ENCODE measurements around the gene TRAF1.
A peak's percentile ranks its signal among the peaks of the same experiment; 100 is the strongest.

The TRAF1 gene

GRCh38 chr9:120923620-120924328 is 2.8 kb downstream of the TRAF1 start:
- Histone ChIP-seq H3K27ac (peak overlapping the region; percentile 90), H3K9me3 (ENCODE audit: severe bottlenecking) (no peaks in the 10 kb centered on the region), H3K27me3 (ENCODE audit: insufficient read depth, low read depth, severe bottlenecking) (no peaks in the 10 kb centered on the region), H3K36me3 (no peaks in the 10 kb centered on the region), H3K4me3 (ENCODE audit: low read depth, low read length) (no peak overlapping the region)
- no peak for DNase-seq
- TF ChIP-seq, protein P1, sequence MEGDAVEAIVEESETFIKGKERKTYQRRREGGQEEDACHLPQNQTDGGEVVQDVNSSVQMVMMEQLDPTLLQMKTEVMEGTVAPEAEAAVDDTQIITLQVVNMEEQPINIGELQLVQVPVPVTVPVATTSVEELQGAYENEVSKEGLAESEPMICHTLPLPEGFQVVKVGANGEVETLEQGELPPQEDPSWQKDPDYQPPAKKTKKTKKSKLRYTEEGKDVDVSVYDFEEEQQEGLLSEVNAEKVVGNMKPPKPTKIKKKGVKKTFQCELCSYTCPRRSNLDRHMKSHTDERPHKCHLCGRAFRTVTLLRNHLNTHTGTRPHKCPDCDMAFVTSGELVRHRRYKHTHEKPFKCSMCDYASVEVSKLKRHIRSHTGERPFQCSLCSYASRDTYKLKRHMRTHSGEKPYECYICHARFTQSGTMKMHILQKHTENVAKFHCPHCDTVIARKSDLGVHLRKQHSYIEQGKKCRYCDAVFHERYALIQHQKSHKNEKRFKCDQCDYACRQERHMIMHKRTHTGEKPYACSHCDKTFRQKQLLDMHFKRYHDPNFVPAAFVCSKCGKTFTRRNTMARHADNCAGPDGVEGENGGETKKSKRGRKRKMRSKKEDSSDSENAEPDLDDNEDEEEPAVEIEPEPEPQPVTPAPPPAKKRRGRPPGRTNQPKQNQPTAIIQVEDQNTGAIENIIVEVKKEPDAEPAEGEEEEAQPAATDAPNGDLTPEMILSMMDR (IDR thresholded peaks at IDR 0.05; ENCODE audit: low read depth, low read length) = no peak

DNA sequence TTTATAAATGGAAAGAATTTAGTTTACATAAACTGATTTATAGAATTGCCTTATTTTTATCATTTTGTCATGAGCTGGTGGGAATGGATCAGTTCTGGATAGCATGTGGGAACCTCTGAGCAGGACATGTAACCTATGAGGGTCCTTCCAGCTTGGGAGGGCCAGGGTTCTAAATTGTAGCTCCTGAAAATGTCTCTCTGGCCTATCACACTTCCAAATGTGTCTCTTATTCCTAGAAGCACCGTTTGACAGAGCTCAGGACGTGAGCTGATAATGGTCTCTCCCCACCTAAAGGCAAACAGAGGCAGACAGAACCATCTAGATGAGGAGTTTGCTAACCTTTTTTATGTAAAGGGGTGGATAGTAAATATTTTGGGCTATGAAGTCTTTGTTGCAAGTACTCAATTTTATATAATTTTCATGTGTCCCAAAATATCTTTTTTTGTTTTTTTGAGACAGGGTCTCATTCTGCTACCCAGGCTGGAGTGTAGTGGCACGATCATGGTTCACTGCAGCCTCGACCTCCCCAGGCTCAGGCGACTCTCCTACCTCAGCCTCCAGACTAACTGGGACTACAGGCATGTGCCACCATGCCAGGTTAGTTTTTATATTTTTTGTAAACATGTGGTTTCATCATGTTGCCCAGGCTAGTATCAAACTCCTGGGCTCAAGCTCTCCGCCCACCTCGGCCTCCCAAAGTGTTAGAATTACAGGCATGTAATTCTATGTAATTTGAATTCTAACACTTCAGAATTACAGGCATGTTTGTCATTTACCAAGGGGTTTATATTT is 4.0 kb downstream of the TRAF1 start:
- peak overlapping the region; percentile 90 for H3K27ac ChIP-seq
- no peaks in the 10 kb centered on the region for H3K9me3 ChIP-seq (ENCODE audit: severe bottlenecking)
- TF ChIP-seq, protein P1 (IDR thresholded peaks at IDR 0.05; ENCODE audit: low read depth, low read length) = no peak
- no peak overlapping the region for H3K4me3 ChIP-seq (ENCODE audit: low read depth, low read length)
- no peaks in the 10 kb centered on the region for H3K36me3 ChIP-seq
- no peak for DNase-seq
- H3K27me3 ChIP-seq (ENCODE audit: insufficient read depth, low read depth, severe bottlenecking) = no peaks in the 10 kb centered on the region

DNA sequence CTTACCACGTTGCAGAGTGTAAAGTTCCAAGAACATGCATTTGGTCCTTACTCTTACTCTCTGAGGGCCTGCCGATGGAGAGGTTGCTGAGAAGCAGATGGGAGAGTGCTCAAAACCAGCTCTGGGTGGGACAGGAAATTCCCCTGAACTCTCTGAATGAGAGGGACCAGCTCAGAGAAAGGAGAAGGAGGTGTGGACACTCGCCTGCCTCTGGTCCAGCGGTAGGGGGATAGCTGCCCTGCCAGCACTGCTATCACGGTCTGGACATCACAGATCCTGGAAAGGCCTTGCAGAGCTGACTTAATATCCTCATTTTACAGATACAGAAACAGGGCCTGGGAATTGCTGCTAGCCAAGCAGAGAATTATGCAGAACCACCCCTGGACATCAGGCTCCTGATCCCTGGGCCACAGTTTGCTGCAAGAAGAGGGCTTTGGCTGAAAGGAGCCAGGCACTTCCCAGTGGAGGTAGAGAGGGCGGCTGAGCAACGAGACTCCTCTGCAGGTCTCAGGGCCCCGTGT is 4.9 kb downstream of the TRAF1 start:
- TF ChIP-seq, protein P1 (IDR thresholded peaks at IDR 0.05; ENCODE audit: low read depth, low read length) = peak; percentile 50
- no peak overlapping the region for H3K4me3 ChIP-seq (ENCODE audit: low read depth, low read length)
- H3K27me3 ChIP-seq (ENCODE audit: insufficient read depth, low read depth, severe bottlenecking) = no peaks in the 10 kb centered on the region

DNA sequence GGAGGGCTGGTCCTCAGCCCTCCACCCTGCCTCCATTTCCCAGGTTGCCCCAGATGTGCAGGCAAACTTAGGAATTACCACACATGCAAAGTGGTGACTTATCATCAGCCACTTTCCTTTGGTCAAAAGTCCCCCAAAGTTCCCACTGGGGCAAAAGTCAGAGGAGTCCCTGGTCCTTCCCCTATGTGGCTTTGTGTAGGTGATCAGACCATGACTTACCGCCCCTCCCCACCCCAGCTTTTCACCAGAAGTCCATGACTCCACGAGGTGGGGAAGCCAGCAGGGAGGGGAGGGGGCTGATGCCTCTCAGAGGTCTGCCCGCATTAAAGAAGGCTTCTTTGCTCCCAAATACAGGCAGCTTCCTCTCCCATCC is 5.8 kb downstream of the TRAF1 start:
- no peaks in the 10 kb centered on the region for H3K36me3 ChIP-seq
- H3K27me3 ChIP-seq (ENCODE audit: insufficient read depth, low read depth, severe bottlenecking) = no peaks in the 10 kb centered on the region
- DNase-seq = peak; percentile 93
- TF ChIP-seq, protein P1 (IDR thresholded peaks at IDR 0.05; ENCODE audit: low read depth, low read length) = no peak
- peak overlapping the region; percentile 90 for H3K27ac ChIP-seq
- no peaks in the 10 kb centered on the region for H3K9me3 ChIP-seq (ENCODE audit: severe bottlenecking)
- no peak overlapping the region for H3K4me3 ChIP-seq (ENCODE audit: low read depth, low read length)

More for the DNA sequence above, 4.9 kb downstream of the TRAF1 start:
- peak overlapping the region; percentile 90 for H3K27ac ChIP-seq
- H3K9me3 ChIP-seq (ENCODE audit: severe bottlenecking) = no peaks in the 10 kb centered on the region
- no peaks in the 10 kb centered on the region for H3K36me3 ChIP-seq
- DNase-seq = peak; percentile 79

DNA sequence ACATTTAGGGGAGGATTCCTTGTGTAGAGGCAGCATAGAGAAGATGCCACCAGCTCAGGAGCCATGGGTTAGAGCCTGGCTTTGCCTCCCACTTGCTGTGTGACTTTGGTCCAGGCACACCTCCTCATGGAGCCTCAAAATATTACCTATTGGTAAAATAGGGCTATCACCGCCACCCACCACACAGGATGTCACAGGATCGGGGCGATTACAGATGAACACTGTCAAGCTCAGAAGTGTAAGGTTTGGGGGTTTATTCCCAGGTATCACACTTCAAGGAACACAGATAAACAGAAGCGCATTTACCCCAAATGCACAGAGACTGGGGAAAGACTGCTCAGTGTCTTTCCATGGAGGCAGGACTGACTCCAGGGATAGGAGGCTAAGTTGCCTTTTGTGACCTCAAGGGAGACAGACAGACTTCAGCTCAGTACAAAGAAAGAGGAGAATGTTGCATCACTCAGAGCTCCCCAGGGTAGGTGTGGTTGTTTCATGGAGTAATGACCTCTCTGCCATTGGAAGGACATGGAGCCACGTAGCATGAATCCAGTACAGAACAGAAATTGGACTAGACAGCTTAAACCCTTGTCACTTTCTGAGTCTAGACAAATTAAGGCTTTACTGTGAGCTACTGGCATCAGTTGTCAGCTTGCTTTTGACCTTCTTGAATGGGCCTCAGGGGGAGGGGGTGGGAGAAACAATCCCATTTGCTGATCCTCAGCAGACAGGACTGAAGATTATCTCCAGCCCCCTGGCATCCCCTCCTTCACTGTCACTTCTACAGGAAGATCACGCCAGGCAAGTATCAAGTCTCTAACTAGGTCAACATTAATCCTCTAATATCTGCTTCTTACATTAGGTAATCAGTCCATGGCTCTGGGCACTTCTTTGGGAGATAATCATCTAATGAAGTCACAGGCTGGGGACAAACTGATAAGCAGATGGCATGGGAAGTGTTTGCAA is 6.5 kb downstream of the TRAF1 start:
- peak; percentile 99 for DNase-seq
- peak overlapping the region; percentile 92 for H3K27ac ChIP-seq
- H3K27me3 ChIP-seq (ENCODE audit: insufficient read depth, low read depth, severe bottlenecking) = no peaks in the 10 kb centered on the region
- no peaks in the 10 kb centered on the region for H3K36me3 ChIP-seq
- H3K4me3 ChIP-seq (ENCODE audit: low read depth, low read length) = no peak overlapping the region
- TF ChIP-seq, protein P1 (IDR thresholded peaks at IDR 0.05; ENCODE audit: low read depth, low read length) = no peak
- H3K9me3 ChIP-seq (ENCODE audit: severe bottlenecking) = no peaks in the 10 kb centered on the region
